ENCODE measurements around the gene DOCK2. TPM values are rescaled to one million over a fixed set of nuclear protein-coding genes. Genes with fewer than 3 reads are reported as not detected.

DOCK2 gene
- total RNA-seq, 3 donors from 2014 or later = 13.4 to 43.8 (median 19.8) TPM

DNA sequence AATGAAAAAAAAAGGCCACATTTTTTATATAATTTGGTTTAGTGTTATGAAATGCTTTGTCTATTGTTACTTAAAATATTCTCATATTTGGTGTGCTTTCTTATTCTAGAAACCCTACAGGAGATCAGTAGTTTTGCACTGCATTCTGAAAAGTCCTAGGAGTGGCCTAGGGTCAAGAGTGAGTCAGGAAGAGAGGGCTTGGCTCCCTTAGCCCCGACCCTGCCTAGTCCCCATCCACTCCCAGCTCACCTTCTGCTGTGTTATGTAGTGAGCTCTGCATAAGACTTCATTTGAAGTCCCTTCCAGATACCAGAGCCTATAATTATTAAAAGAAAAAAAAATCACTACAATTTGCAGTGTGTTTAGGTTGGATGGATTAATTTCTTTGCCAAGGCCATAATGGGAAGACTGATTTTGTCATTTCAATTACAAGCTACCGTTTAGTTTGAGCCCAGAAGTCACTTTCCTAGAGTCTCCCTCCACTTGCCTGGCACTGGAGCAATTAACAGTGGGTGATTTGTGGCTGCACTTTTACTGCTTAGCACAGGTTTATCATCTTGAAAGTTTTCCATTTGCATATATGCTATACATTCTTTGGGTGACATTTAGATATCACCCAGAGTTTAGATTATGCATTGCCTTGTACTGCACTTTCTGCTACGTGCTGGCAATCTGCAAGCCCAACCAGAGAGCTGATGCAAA is 199.9 kb downstream of the DOCK2 start:
- no peak overlapping the region for H3K27ac ChIP-seq
- TF ChIP-seq POLR2A (IDR thresholded peaks at IDR 0.05) (no peak), POLR2AphosphoS5 (IDR thresholded peaks at IDR 0.05) (no peak)
- no peak overlapping the region for H3K4me3 ChIP-seq
- intact Hi-C loops (cut with DNase I; ENCODE audit: low total_unique reads) = no loop called here
- no peaks in the 10 kb centered on the region for H3K36me3 ChIP-seq
- no peaks in the 10 kb centered on the region for H3K4me1 ChIP-seq
- DNase-seq (ENCODE audit: low spot score in 2 of 2) = no peak
- no peaks in the 10 kb centered on the region for H3K27me3 ChIP-seq
- no peaks in the 10 kb centered on the region for H3K9me3 ChIP-seq

GRCh38 chr5:169837686-169838085 is 200.6 kb downstream of the DOCK2 start:
- TF ChIP-seq POLR2A (IDR thresholded peaks at IDR 0.05) (no peak), POLR2AphosphoS5 (IDR thresholded peaks at IDR 0.05) (no peak)
- TF ChIP-seq, protein P1, sequence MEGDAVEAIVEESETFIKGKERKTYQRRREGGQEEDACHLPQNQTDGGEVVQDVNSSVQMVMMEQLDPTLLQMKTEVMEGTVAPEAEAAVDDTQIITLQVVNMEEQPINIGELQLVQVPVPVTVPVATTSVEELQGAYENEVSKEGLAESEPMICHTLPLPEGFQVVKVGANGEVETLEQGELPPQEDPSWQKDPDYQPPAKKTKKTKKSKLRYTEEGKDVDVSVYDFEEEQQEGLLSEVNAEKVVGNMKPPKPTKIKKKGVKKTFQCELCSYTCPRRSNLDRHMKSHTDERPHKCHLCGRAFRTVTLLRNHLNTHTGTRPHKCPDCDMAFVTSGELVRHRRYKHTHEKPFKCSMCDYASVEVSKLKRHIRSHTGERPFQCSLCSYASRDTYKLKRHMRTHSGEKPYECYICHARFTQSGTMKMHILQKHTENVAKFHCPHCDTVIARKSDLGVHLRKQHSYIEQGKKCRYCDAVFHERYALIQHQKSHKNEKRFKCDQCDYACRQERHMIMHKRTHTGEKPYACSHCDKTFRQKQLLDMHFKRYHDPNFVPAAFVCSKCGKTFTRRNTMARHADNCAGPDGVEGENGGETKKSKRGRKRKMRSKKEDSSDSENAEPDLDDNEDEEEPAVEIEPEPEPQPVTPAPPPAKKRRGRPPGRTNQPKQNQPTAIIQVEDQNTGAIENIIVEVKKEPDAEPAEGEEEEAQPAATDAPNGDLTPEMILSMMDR (IDR thresholded peaks at IDR 0.05) = no peak
- Histone ChIP-seq H3K36me3 (no peaks in the 10 kb centered on the region), H3K27ac (no peak overlapping the region), H3K27me3 (no peaks in the 10 kb centered on the region), H3K4me3 (no peak overlapping the region), H3K9me3 (no peaks in the 10 kb centered on the region), H3K4me1 (no peaks in the 10 kb centered on the region)
- DNase-seq (ENCODE audit: low spot score in 2 of 2) = no peak
- intact Hi-C loops (cut with DNase I; ENCODE audit: low total_unique reads) = no loop called here

DNA sequence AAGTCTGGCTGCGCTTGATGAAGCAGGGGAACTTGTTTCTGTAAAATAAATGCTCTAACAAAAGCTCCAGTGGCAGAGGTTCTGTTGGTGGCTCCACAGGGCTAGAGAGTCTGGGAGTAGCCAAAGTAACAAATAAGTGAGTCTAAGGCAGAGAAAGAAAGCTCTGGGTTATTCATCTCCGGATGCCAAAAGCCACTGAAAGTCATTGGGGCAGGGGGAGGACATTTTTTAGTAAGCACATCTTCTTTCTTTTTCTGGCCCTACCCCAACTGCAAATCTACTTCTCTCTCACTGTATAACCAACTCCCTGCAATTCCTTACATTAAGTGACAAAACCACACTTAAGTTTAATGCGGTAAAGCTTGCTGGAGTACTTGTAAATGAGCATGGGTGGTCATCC is 201.6 kb downstream of the DOCK2 start:
- Histone ChIP-seq H3K27me3 (no peaks in the 10 kb centered on the region), H3K9me3 (no peaks in the 10 kb centered on the region), H3K36me3 (no peaks in the 10 kb centered on the region), H3K4me3 (no peak overlapping the region), H3K27ac (no peak overlapping the region), H3K4me1 (no peaks in the 10 kb centered on the region)
- no peak for DNase-seq (ENCODE audit: low spot score in 2 of 2)
- intact Hi-C loops (cut with DNase I; ENCODE audit: low total_unique reads) = no loop called here
- TF ChIP-seq POLR2AphosphoS5 (IDR thresholded peaks at IDR 0.05) = no peak
- TF ChIP-seq, protein P1 (IDR thresholded peaks at IDR 0.05) = no peak
- TF ChIP-seq POLR2A (IDR thresholded peaks at IDR 0.05) = no peak

DNA sequence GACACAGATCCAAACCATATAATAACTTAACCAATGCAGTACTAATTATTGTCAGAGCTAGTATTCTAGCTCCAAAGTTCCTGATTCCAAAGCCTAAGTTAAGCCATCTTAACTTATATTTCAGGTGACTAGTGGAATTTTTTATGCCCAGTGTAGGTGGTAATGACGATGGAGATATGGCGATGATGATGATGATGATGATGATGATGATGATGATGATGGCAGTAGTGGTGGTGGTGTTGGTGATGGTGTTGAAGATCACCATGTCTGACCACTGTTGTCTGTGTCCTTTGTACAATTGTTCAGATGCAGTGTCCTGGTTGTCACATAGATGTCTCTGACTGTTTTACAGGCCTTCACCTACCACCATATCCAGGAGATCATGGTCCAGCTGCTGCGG is 203.3 kb downstream of the DOCK2 start:
- Histone ChIP-seq H3K27ac (no peak overlapping the region), H3K27me3 (no peaks in the 10 kb centered on the region), H3K4me3 (no peak overlapping the region), H3K36me3 (no peaks in the 10 kb centered on the region), H3K4me1 (no peaks in the 10 kb centered on the region), H3K9me3 (no peaks in the 10 kb centered on the region)
- no peak for DNase-seq (ENCODE audit: low spot score in 2 of 2)
- intact Hi-C loops (cut with DNase I; ENCODE audit: low total_unique reads) = no loop called here
- no peak for TF ChIP-seq POLR2AphosphoS5 (IDR thresholded peaks at IDR 0.05)
- TF ChIP-seq, protein P1 (IDR thresholded peaks at IDR 0.05) = no peak

GRCh38 chr5:169842699-169843098 is 205.6 kb downstream of the DOCK2 start:
- H3K36me3 ChIP-seq = no peaks in the 10 kb centered on the region
- intact Hi-C loops (cut with DNase I; ENCODE audit: low total_unique reads) = no loop called here
- TF ChIP-seq, protein P1 (IDR thresholded peaks at IDR 0.05) = no peak
- no peak for TF ChIP-seq POLR2A (IDR thresholded peaks at IDR 0.05)
- TF ChIP-seq POLR2AphosphoS5 (IDR thresholded peaks at IDR 0.05) = no peak

More at GRCh38 chr5:169842699-169843098, 205.6 kb downstream of the DOCK2 start:
- H3K27ac ChIP-seq = no peak overlapping the region
- H3K27me3 ChIP-seq = no peaks in the 10 kb centered on the region
- H3K9me3 ChIP-seq = no peaks in the 10 kb centered on the region
- no peaks in the 10 kb centered on the region for H3K4me1 ChIP-seq
- no peak for DNase-seq (ENCODE audit: low spot score in 2 of 2)
- no peak overlapping the region for H3K4me3 ChIP-seq
